PC-9 (cell line): ENCODE data around the gene CCDC86.

Experiments
- EZH2 ChIP-seq: fragments of 200-600 bp; sonication (generic); IDR thresholded peaks from 2 replicates; pipeline ENCODE4 v1.8.0; 2017; ENCODE audit warnings: antibody characterized with exemption, low read depth
- TF ChIP-seq, protein P1 (sequence below): fragments of 200-600 bp; sonication (generic); conservative IDR thresholded peaks from 2 replicates; pipeline ENCODE4 v1.6.1; 2017; ENCODE audit warnings: mixed run types, antibody characterized with exemption, mild to moderate bottlenecking, moderate library complexity

GRCh38 chr11:60797846-60798630, 43.9 kb upstream of the CCDC86 start:
- TF ChIP-seq, protein P1, sequence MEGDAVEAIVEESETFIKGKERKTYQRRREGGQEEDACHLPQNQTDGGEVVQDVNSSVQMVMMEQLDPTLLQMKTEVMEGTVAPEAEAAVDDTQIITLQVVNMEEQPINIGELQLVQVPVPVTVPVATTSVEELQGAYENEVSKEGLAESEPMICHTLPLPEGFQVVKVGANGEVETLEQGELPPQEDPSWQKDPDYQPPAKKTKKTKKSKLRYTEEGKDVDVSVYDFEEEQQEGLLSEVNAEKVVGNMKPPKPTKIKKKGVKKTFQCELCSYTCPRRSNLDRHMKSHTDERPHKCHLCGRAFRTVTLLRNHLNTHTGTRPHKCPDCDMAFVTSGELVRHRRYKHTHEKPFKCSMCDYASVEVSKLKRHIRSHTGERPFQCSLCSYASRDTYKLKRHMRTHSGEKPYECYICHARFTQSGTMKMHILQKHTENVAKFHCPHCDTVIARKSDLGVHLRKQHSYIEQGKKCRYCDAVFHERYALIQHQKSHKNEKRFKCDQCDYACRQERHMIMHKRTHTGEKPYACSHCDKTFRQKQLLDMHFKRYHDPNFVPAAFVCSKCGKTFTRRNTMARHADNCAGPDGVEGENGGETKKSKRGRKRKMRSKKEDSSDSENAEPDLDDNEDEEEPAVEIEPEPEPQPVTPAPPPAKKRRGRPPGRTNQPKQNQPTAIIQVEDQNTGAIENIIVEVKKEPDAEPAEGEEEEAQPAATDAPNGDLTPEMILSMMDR: no peak
- no peak for TF ChIP-seq EZH2
